K562 (cell line): ENCODE measurements around the gene FAM24B. TPM values are rescaled to one million over a fixed set of nuclear protein-coding genes. Genes with fewer than 3 reads are reported as not detected.
"Not testable (repeated sequence)": the region's sequence is repeated elsewhere in the genome, so short reads cannot be mapped to it uniquely, and the experiment has no call there.

ENCODE experiments used
- ATAC-seq: fragments of 200-7000 bp; cut with Tn5 transposase; 3 replicates; pipeline ENCODE4 v1.9.1; 2020; ENCODE audit warnings: moderate library complexity
- BruUV-seq: library from RNA; stranded (reverse); fragments of 400-500 nt; replicated peaks from 2 replicates; lab custom pipeline; 2021; lab: Mats Ljungman, UMichigan
- CTCF ChIA-PET: fragments of 300-600 bp; formaldehyde crosslinking; extraction: SDS; loops from one replicate; lab custom pipeline; 2021; ENCODE audit warnings: low intra/inter-chr PET ratio; lab: Yijun Ruan, JAX
- POLR2A ChIA-PET: fragments of 300-600, 350-650 bp; sonication (Branson Sonifier 250); formaldehyde crosslinking; extraction: SDS; loops from one replicate; lab custom pipeline; 2021; ENCODE audit warnings: antibody characterized with exemption, inconsistent platforms; lab: Yijun Ruan, JAX
- DNase-seq, 4 experiments: peaks; one replicate each; pipeline versions ENCODE4 v3.0.0 to v3.0.0-alpha.2; 2011 to 2018; ENCODE audit warnings: low spot score in 3 of 4, mixed read lengths in 3 of 4; ENCODE audit errors: extremely low read depth in 1 of 4
- FAIRE-seq: peaks from 2 replicates; lab custom pipeline; 2011; peaks lifted over from hg19 to GRCh38; lab: Jason Lieb, UNC
- H2AFZ ChIP-seq: 2 replicates; pipeline ENCODE4 v1.6.0; 2011; ENCODE audit warnings: low read depth, low read length, control low read depth, inconsistent platforms
- H3K27ac ChIP-seq: fragments of 200-600 bp; 3 replicates; pipeline ENCODE4 v1.8.0; 2011; ENCODE audit warnings: low read depth, mild to moderate bottlenecking, control low read depth, inconsistent platforms, low read length, moderate library complexity, mixed read lengths; ENCODE audit errors: extremely low read depth
- H3K27me3 ChIP-seq, 2 experiments: fragments of 300-600 bp in 1 of 2; 2 replicates in 1 of 2; 3 replicates in 1 of 2; pipeline versions ENCODE4 v1.6.0 to v1.8.0; 2011; ENCODE audit warnings: inconsistent platforms in 2 of 2, low read length in 2 of 2, mild to moderate bottlenecking in 1 of 2, mixed read lengths in 1 of 2, moderate library complexity in 1 of 2; ENCODE audit not compliant: control insufficient read depth in 2 of 2, insufficient read depth in 2 of 2
- H3K36me3 ChIP-seq: fragments of 300-600 bp; 3 replicates; pipeline ENCODE4 v1.8.0; 2011; ENCODE audit warnings: mild to moderate bottlenecking, low read length, inconsistent platforms; ENCODE audit not compliant: control insufficient read depth, insufficient read depth
- H3K4me1 ChIP-seq, 2 experiments: fragments of 200-600 bp in 1 of 2; replicated peaks in 1 of 2; 2 replicates in 1 of 2; 3 replicates in 1 of 2; pipeline versions ENCODE4 v1.5.1 to v1.8.0; 2011; ENCODE audit warnings: inconsistent platforms in 2 of 2, low read length in 2 of 2, mild to moderate bottlenecking in 1 of 2, mixed read lengths in 1 of 2, moderate library complexity in 1 of 2; ENCODE audit not compliant: control insufficient read depth in 2 of 2, insufficient read depth in 2 of 2
- H3K4me2 ChIP-seq: 2 replicates; pipeline ENCODE4 v1.6.1; 2011; ENCODE audit warnings: low read length, control low read depth, inconsistent platforms, mixed read lengths; ENCODE audit not compliant: insufficient read depth
- H3K4me3 ChIP-seq: fragments of 200-600 bp; sonication (generic), shearing (Covaris generic); 2 replicates; pipeline ENCODE4 v1.5.1; 2016; ENCODE audit warnings: control low read depth, inconsistent platforms
- H3K79me2 ChIP-seq: fragments of 200-600 bp; 3 replicates; pipeline ENCODE4 v1.8.0; 2011; ENCODE audit warnings: low read length, inconsistent platforms; ENCODE audit not compliant: control insufficient read depth, insufficient read depth
- H3K9ac ChIP-seq, 2 experiments: 2 replicates each; pipeline versions ENCODE4 v1.6.0 to v1.6.1; 2011; ENCODE audit warnings: low read depth in 2 of 2, low read length in 2 of 2, control low read depth in 1 of 2, inconsistent platforms in 1 of 2, mild to moderate bottlenecking in 1 of 2, mixed read lengths in 1 of 2; ENCODE audit not compliant: insufficient read depth in 1 of 2
- H3K9me1 ChIP-seq: one replicate; pipeline ENCODE4 v1.6.0; 2011; ENCODE audit warnings: inconsistent platforms, mild to moderate bottlenecking, low read length, moderate library complexity; ENCODE audit not compliant: control insufficient read depth, insufficient read depth
- H3K9me3 ChIP-seq: replicated peaks from 2 replicates; pipeline ENCODE4 v1.5.1; 2011; ENCODE audit warnings: low read depth, low read length, inconsistent platforms; ENCODE audit not compliant: control insufficient read depth, insufficient read depth
- H4K20me1 ChIP-seq: replicated peaks from 2 replicates; pipeline ENCODE4 v1.6.1; 2011; ENCODE audit warnings: low read length, inconsistent platforms, mixed read lengths; ENCODE audit not compliant: control insufficient read depth, insufficient read depth
- BMI1 ChIP-seq: fragments of 150-350 bp; IDR thresholded peaks from 2 replicates; pipeline ENCODE4 v1.6.1; 2014; ENCODE audit warnings: low read length
- LARP7 ChIP-seq: fragments of 450-650 bp; IDR thresholded peaks from 2 replicates; pipeline ENCODE4 v1.6.1; 2016
- MCM7 ChIP-seq, 2 experiments: fragments of 450-650 bp; IDR thresholded peaks; 2 replicates each; pipeline ENCODE4 v1.6.1; 2016 to 2018
- NUFIP1 ChIP-seq: fragments of 450-650 bp; IDR thresholded peaks from 2 replicates; pipeline ENCODE4 v1.6.1; 2018; ENCODE audit not compliant: partially characterized antibody
- PHB2 ChIP-seq: fragments of 450-650 bp; IDR thresholded peaks from 2 replicates; pipeline ENCODE4 v1.6.1; 2017; ENCODE audit warnings: low read depth
- SIX5 ChIP-seq, 2 experiments: IDR thresholded peaks; 2 replicates each; pipeline ENCODE4 v1.6.1; 2011; ENCODE audit warnings: low read length in 2 of 2, borderline replicate concordance in 1 of 2, low read depth in 1 of 2, mild to moderate bottlenecking in 1 of 2, moderate library complexity in 1 of 2; ENCODE audit not compliant: insufficient read depth in 1 of 2
- SNRNP70 ChIP-seq: fragments of 200-400 bp; formaldehyde crosslinking; optimal IDR thresholded peaks from 2 replicates; pipeline ENCODE3; 2017; ENCODE audit warnings: low read depth, low read length
- ZBTB17 ChIP-seq: fragments of 450-650 bp; formaldehyde crosslinking; IDR thresholded peaks from 2 replicates; pipeline ENCODE4 v1.4.0; 2020; ENCODE audit warnings: mild to moderate bottlenecking
- ZKSCAN3 ChIP-seq: fragments of 250-450 bp; sonication (Bioruptor Pico); IDR thresholded peaks from 2 replicates; pipeline ENCODE4 v1.4.0; 2020
- ZNF134 ChIP-seq: fragments of 250-450 bp; sonication (Bioruptor Pico); conservative IDR thresholded peaks from 2 replicates; pipeline ENCODE4 v1.4.0; 2020
- ZNF175 ChIP-seq: fragments of 200-800 bp; sonication (Bioruptor generic); IDR thresholded peaks from 2 replicates; pipeline ENCODE4 v1.6.1; 2016; ENCODE audit warnings: low read depth, mild to moderate bottlenecking, missing genetic modification characterization, missing compliant biosample characterization
- ZNF778 ChIP-seq: fragments of 450-650 bp; formaldehyde crosslinking; IDR thresholded peaks from 2 replicates; pipeline ENCODE4 v1.4.0; 2020; ENCODE audit warnings: mild to moderate bottlenecking, moderate library complexity
- WGBS: fragments of 100-300 bp; shearing (Covaris generic); methylation state at CpG from one replicate; pipeline ENCODE4 v1.1.6; 2016; ENCODE audit warnings: low coverage, mixed read lengths; ENCODE audit not compliant: insufficient coverage; ENCODE audit errors: missing lambda C conversion rate; 5-methylcytosine and 5-hydroxymethylcytosine counted together
- in situ Hi-C: fragments of 300-500 bp; cut with MboI; formaldehyde crosslinking; loops from 4 replicates; pipeline ENCODE4 v1.15.0; 2018; ENCODE audit warnings: inconsistent platforms, mixed read lengths
- intact Hi-C: fragments of 100-400 bp; cut with micrococcal nuclease; formaldehyde crosslinking; loops from 2 replicates; pipeline ENCODE4 v1.14.2; 2022
- polyA plus RNA-seq, 8 experiments: library from polyadenylated mRNA; depleted of rRNA in 4 of 8; stranded (reverse) in 5 of 8; unstranded in 3 of 8; fragments of >200 nt; fragmentation: Nextera tagmentation in 2 of 8; fragmentation: Illumina TruSeq in 1 of 8; extraction: Ambion mirVana in 2 of 8; extraction: Trizol in 1 of 8; gene quantifications; 2 replicates each; pipeline versions ENCODE4 v1.2.1 to v1.2.3, GENCODE V29; 2011 to 2014; ENCODE audit warnings: inconsistent platforms in 1 of 8, missing spikeins in 1 of 8
- total RNA-seq, 7 experiments: library from RNA; depleted of rRNA in 6 of 7; stranded (reverse); fragments of >200 nt in 6 of 7; fragmentation: Illumina TruSeq in 2 of 7; extraction: Trizol in 2 of 7; gene quantifications; 2 replicates each; pipeline versions ENCODE4 v1.2.1 to v1.2.3, GENCODE V29; 2011 to 2021; ENCODE audit warnings: low replicate concordance in 1 of 7
- TF ChIP-seq, protein P1 (sequence below): fragments of 250-450 bp; sonication (Bioruptor Pico); IDR thresholded peaks from 2 replicates; pipeline ENCODE4 v1.4.0; 2020
- TF ChIP-seq, protein P2 (sequence below): fragments of 250-450 bp; sonication (Bioruptor Pico); IDR thresholded peaks from 2 replicates; pipeline ENCODE4 v1.5.0; 2020; ENCODE audit warnings: mild to moderate bottlenecking

FAM24B gene
- total and polyA plus RNA-seq, 9 of the 15 experiments (the other 6 are each of a cell fraction or from before 2014, with no cell fraction given): 6.0 to 19.6 (median 9.2) TPM

DNA sequence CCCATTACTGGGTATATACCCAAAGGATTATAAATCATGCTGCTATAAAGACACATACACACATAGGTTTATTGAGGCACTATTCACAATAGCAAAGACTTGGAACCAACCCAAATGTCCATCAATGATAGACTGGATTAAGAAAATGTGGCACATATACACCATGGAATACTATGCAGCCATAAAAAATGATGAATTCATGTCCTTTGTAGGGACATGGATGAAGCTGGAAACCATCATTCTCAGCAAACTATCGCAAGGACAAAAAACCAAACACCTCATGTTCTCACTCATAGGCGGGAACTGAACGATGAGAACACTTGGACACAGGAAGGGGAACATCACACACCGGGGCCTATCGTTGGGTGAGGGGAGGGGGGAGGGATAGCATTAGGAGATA is 21.3 kb downstream of the FAM24B start:
- CTCF ChIA-PET, in situ Hi-C loops: not testable (repeated sequence)

DNA sequence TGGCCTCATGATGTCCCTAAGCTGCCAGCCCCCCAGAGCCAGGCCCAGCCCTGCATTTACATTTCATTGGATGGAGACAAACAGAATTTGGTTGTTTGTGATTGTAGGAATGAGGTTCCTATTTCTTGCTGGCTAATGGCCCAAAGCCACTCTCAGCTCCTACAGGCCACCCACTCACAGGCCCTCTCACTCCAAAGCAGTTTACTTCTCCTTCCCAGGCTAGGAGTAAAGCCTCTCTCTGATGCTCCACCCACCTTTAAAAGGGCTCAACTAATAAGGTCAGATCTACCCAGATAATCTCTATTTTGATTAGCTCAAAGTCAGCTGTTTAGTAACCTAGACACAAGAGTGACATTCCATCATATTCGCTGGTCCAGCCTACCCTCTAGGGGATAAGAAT is 22.5 kb downstream of the FAM24B start:
- H3K27ac ChIP-seq: no peak overlapping the region
- peaks cover 15% of the 10 kb centered on the region for H4K20me1 ChIP-seq
- peaks cover 25% of the 10 kb centered on the region; the same call in 2 of the 3 replicates for H3K36me3 ChIP-seq
- POLR2A ChIA-PET: no interaction called here
- FAIRE-seq (no peak), ATAC-seq (no peak), DNase-seq (no peak)
- no peak overlapping the region for H3K4me3 ChIP-seq
- TF ChIP-seq BMI1 (no peak), ZBTB17 (no peak), SNRNP70 (no peak), LARP7 (no peak), NUFIP1 (no peak), ZNF778 (CRISPR knock-in tag) (no peak), MCM7 (IDR thresholded peaks at IDR 0.05) (no peak), ZNF134 (no peak), ZNF175 (CRISPR knock-in tag) (no peak), PHB2 (no peak), ZKSCAN3 (CRISPR knock-in tag) (no peak), SIX5 (IDR thresholded peaks at IDR 0.05; ENCODE audit: borderline replicate concordance in 1 of 2, insufficient read depth in 1 of 2, low read depth in 1 of 2, low read length in 2 of 2) (no peak)
- TF ChIP-seq, protein P1, sequence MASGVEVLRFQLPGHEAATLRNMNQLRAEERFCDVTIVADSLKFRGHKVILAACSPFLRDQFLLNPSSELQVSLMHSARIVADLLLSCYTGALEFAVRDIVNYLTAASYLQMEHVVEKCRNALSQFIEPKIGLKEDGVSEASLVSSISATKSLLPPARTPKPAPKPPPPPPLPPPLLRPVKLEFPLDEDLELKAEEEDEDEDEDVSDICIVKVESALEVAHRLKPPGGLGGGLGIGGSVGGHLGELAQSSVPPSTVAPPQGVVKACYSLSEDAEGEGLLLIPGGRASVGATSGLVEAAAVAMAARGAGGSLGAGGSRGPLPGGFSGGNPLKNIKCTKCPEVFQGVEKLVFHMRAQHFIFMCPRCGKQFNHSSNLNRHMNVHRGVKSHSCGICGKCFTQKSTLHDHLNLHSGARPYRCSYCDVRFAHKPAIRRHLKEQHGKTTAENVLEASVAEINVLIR (CRISPR knock-in tag): no peak
- TF ChIP-seq, protein P2, sequence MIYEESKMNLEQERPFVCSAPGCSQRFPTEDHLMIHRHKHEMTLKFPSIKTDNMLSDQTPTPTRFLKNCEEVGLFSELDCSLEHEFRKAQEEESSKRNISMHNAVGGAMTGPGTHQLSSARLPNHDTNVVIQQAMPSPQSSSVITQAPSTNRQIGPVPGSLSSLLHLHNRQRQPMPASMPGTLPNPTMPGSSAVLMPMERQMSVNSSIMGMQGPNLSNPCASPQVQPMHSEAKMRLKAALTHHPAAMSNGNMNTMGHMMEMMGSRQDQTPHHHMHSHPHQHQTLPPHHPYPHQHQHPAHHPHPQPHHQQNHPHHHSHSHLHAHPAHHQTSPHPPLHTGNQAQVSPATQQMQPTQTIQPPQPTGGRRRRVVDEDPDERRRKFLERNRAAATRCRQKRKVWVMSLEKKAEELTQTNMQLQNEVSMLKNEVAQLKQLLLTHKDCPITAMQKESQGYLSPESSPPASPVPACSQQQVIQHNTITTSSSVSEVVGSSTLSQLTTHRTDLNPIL (CRISPR knock-in tag): no peak
- H2AFZ ChIP-seq: no peak overlapping the region
- BruUV-seq: no TSS peak
- intact Hi-C loops (no loop called here), in situ Hi-C loops (no loop called here)
- H3K79me2 ChIP-seq: peaks cover 30% of the 10 kb centered on the region
- no peaks in the 10 kb centered on the region for H3K9me1 ChIP-seq
- no peak overlapping the region for H3K4me2 ChIP-seq
- CTCF ChIA-PET: no interaction called here
- peaks cover 0 to 3% of the 10 kb centered on the region in 2 experiments; a peak in 2 of 5 replicates for H3K4me1 ChIP-seq
- H3K9ac ChIP-seq: no peak overlapping the region
- H3K9me3 ChIP-seq: no peaks in the 10 kb centered on the region
- 90% methylated on average over 1 of the region's 1 CpG for WGBS
- H3K27me3 ChIP-seq: no peaks in the 10 kb centered on the region

More for the DNA sequence above, 21.3 kb downstream of the FAM24B start:
- Histone ChIP-seq H3K36me3 (peaks cover 24% of the 10 kb centered on the region; the same call in 2 of the 3 replicates), H4K20me1 (peaks cover 19% of the 10 kb centered on the region), H3K79me2 (peaks cover 39% of the 10 kb centered on the region)
- H3K9ac ChIP-seq, H3K9me1 ChIP-seq, DNase-seq, intact Hi-C loops, H3K27ac ChIP-seq, BruUV-seq, H3K4me2 ChIP-seq, H3K27me3 ChIP-seq, POLR2A ChIA-PET, H3K9me3 ChIP-seq, ATAC-seq, H2AFZ ChIP-seq, FAIRE-seq, H3K4me3 ChIP-seq, H3K4me1 ChIP-seq: not testable (repeated sequence)
- WGBS: 55% methylated on average over 3 of the region's 5 CpGs
